MM.1S (cell line): ENCODE results near the gene DCD.
A peak's percentile ranks its signal among the peaks of the same experiment; 100 is the strongest.

Source experiments
- EZH2 ChIP-seq: fragments of 300-600 bp; sonication (generic); optimal IDR thresholded peaks from 2 replicates; pipeline ENCODE3; 2017; ENCODE audit warnings: low read depth, mild to moderate bottlenecking, antibody characterized with exemption, low read length, mixed read lengths
- TF ChIP-seq, protein P1 (sequence below): fragments of 300-600 bp; sonication (generic); IDR thresholded peaks from 2 replicates; pipeline ENCODE4 v1.5.1; 2016; ENCODE audit warnings: antibody characterized with exemption, low read length, mixed read lengths

DNA sequence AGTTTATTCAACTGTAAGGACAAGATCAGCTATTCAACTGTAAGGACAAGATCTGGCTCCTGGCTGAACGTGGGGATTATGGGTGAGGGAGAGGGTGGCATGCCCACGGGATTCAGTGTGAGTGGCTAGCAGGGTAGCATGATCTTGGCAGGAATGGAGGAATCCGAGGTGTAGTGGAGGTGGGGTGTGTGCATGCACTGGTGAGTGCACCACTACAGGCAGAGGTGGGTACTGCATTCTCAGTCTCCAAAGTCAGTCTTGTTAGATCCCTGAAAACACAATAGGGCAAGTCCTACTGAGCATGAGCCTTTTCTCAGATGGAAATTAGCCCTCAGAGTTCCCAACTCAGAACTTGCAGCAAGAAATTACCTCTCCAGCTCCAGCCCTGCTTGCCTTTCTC is 32.2 kb upstream of the DCD start:
- TF ChIP-seq, protein P1, sequence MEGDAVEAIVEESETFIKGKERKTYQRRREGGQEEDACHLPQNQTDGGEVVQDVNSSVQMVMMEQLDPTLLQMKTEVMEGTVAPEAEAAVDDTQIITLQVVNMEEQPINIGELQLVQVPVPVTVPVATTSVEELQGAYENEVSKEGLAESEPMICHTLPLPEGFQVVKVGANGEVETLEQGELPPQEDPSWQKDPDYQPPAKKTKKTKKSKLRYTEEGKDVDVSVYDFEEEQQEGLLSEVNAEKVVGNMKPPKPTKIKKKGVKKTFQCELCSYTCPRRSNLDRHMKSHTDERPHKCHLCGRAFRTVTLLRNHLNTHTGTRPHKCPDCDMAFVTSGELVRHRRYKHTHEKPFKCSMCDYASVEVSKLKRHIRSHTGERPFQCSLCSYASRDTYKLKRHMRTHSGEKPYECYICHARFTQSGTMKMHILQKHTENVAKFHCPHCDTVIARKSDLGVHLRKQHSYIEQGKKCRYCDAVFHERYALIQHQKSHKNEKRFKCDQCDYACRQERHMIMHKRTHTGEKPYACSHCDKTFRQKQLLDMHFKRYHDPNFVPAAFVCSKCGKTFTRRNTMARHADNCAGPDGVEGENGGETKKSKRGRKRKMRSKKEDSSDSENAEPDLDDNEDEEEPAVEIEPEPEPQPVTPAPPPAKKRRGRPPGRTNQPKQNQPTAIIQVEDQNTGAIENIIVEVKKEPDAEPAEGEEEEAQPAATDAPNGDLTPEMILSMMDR, result peak; percentile 66
- TF ChIP-seq EZH2, result no peak
